Activated CD8-positive, alpha-beta memory T cell treated with anti-CD3 and anti-CD28 coated beads, Interleukin-2, amount 50 U/mL, for 4 hours (primary cell): Measurements from ENCODE around the gene RHAG.
"Not testable (repeated sequence)": the region's sequence is repeated elsewhere in the genome, so short reads cannot be mapped to it uniquely, and the experiment has no call there.

ENCODE experiments used
- DNase-seq: peaks from one replicate; pipeline ENCODE4 v3.0.0-alpha.2; 2020

Gene RHAG

GRCh38 chr6:49635480-49635879, 1.2 kb downstream of the RHAG start:
- no peak for DNase-seq

GRCh38 chr6:49634836-49635218, 1.8 kb downstream of the RHAG start:
- no peak for DNase-seq

- no peak for DNase-seq
Observed at GRCh38 chr6:49634092-49634835, 2.4 kb downstream of the RHAG start.

GRCh38 chr6:49633541-49633940, 3.1 kb downstream of the RHAG start:
- no peak for DNase-seq

- DNase-seq: no peak
Observed at GRCh38 chr6:49632727-49633126, 3.9 kb downstream of the RHAG start.

GRCh38 chr6:49629485-49630088, 7.1 kb downstream of the RHAG start:
- not testable (repeated sequence) for DNase-seq

- DNase-seq: no peak
Observed at GRCh38 chr6:49626811-49627210, 9.8 kb downstream of the RHAG start.

- no peak for DNase-seq
Observed at GRCh38 chr6:49618257-49618656, 18.4 kb downstream of the RHAG start.

- not testable (repeated sequence) for DNase-seq
Observed at GRCh38 chr6:49614144-49614543, 22.5 kb downstream of the RHAG start.

- DNase-seq: no peak
Observed at GRCh38 chr6:49609285-49609684, 27.4 kb downstream of the RHAG start.

GRCh38 chr6:49608275-49608674, 28.4 kb downstream of the RHAG start:
- not testable (repeated sequence) for DNase-seq

- DNase-seq: no peak
Observed at GRCh38 chr6:49607391-49607982, 29.2 kb downstream of the RHAG start.

- no peak for DNase-seq
Observed at GRCh38 chr6:49606721-49607390, 29.8 kb downstream of the RHAG start.

GRCh38 chr6:49604080-49604479, 32.6 kb downstream of the RHAG start:
- not testable (repeated sequence) for DNase-seq

- DNase-seq: not testable (repeated sequence)
Observed at GRCh38 chr6:49587262-49587661, 49.4 kb downstream of the RHAG start.

GRCh38 chr6:49582529-49582928, 54.1 kb downstream of the RHAG start:
- no peak for DNase-seq

- no peak for DNase-seq
Observed at GRCh38 chr6:49579649-49580048, 57.0 kb downstream of the RHAG start.

- no peak for DNase-seq
Observed at GRCh38 chr6:49576618-49577017, 60.0 kb downstream of the RHAG start.

- DNase-seq: no peak
Observed at GRCh38 chr6:49570474-49571079, 66.1 kb downstream of the RHAG start.

- DNase-seq: no peak
Observed at GRCh38 chr6:49565855-49566254, 70.8 kb downstream of the RHAG start.

- no peak for DNase-seq
Observed at GRCh38 chr6:49565261-49565660, 71.4 kb downstream of the RHAG start.

- no peak for DNase-seq
Observed at GRCh38 chr6:49564552-49564951, 72.1 kb downstream of the RHAG start.
